Measurements from ENCODE around the gene KLK11. TPM values are rescaled to one million over a fixed set of nuclear protein-coding genes. Genes with fewer than 3 reads are reported as not detected.

KLK11 gene
- total and polyA plus RNA-seq, 4 donors = 0.25 to 0.43 TPM; not detected in 2

DNA sequence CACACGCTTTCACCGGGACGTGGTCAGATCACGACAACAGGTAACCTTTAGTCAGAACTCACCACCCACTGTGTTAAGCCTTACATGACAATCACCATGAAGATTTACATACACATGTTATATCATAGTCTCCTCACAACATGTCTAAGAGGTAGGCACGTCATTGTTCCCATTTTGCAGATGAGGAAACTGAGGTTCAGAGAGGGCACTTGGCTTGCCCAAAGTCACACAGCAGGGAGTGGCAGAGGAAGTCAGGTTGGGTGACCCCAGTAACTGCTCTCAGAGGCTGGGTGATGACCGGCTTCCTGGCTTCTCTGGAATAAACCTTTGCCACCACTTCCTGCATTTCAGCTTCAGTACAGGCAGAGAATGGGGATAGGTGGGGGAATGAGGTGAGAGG, 12.2 kb downstream of the KLK11 start:
- Histone ChIP-seq H3K9me3 (ENCODE audit: control insufficient read depth, low read length) (no peaks in the 10 kb centered on the region), H3K27ac (ENCODE audit: low read depth in 1 of 2, low read length in 2 of 2) (no peak overlapping the region), H3K4me1 (ENCODE audit: control insufficient read depth in 1 of 2, insufficient read depth in 2 of 2, low read length in 2 of 2) (no peaks in the 10 kb centered on the region), H3K36me3 (ENCODE audit: control insufficient read depth in 1 of 2, insufficient read depth in 2 of 2, low read length in 1 of 2) (no peaks in the 10 kb centered on the region), H3K4me3 (ENCODE audit: low read length in 2 of 2) (no peak overlapping the region), H3K27me3 (ENCODE audit: control insufficient read depth in 1 of 2, insufficient read depth in 2 of 2, low read length in 1 of 2) (no peaks in the 10 kb centered on the region)
- DNase-seq (no peak), ATAC-seq (ENCODE audit: low FRiP score) (no peak)
- intact Hi-C loops (cut with DNase I) = no loop called here
- WGBS, 2 donors = 90 to 91% methylated on average over 6 of the region's 6 CpGs

DNA sequence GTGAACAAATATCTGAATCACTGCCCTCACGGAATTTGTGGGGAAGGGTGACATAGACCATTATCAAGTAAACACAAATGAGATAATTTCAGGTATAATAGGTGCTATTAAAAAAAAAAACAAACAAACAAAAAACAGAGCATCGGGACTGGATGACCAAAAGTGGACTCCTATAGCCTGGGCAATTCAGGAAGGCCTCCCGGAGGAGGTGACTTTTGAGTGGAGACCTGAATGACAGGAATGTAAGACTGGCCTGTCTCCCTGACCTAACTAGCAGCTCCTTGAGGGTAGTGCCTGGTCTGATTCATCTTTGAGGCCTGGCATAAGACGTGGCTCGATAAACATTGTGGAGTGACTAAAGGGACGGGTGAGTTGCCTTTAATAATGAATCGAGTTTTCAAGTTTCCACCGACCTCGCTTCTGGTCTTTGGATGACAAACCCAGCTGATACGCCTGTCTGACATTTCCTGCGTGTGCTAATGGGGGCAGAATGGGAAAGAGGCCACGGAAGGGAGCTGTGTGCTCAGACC, 13.7 kb downstream of the KLK11 start:
- DNase-seq = peak in 1 of 2 donors; percentile 14
- no peak for ATAC-seq (ENCODE audit: low FRiP score)
- Histone ChIP-seq H3K4me3 (ENCODE audit: low read length in 2 of 2) (no peak overlapping the region), H3K27ac (ENCODE audit: low read depth in 1 of 2, low read length in 2 of 2) (no peak overlapping the region), H3K4me1 (ENCODE audit: control insufficient read depth in 1 of 2, insufficient read depth in 2 of 2, low read length in 2 of 2) (no peaks in the 10 kb centered on the region), H3K9me3 (ENCODE audit: control insufficient read depth, low read length) (no peaks in the 10 kb centered on the region), H3K27me3 (ENCODE audit: control insufficient read depth in 1 of 2, insufficient read depth in 2 of 2, low read length in 1 of 2) (no peaks in the 10 kb centered on the region), H3K36me3 (ENCODE audit: control insufficient read depth in 1 of 2, insufficient read depth in 2 of 2, low read length in 1 of 2) (no peaks in the 10 kb centered on the region)
- 63 to 68% methylated on average over 12 of the region's 12 CpGs for WGBS, 2 donors
- intact Hi-C loops (cut with DNase I) = no loop called here

DNA sequence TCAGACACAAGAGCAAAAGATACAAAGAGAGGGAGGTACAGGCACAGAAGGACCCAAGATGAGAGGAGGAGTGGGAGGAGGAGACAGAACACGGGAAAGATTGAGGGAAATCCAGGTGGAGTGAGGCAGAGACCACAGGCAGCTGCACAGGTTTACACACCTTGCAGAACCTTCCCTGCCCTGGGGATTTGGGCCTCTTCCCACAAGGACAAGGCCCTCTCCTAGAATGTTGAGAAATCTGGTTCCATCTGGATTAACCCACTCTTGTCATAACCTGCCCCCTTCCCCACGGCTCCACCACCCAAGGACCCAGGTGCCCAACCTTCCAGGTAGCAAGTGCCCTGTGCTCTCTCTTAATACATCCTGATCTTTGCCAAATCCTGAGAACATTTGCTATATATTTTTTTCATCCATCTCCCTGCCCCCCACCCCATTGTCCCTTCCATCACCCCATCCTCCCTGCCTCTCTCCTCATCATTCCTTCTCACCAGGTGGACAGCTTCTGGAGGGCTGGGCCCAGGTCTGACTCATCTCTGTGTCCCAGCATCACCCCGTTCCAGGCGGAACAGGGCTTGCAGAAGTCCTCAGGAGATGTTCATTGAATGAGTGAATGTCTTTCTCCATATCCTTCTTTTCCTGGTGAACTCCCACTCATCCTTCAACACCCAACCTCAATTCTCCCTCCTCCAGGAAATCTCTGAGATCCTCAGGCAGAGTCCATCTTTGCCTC, 16.2 kb downstream of the KLK11 start:
- ATAC-seq (ENCODE audit: low FRiP score) (no peak), DNase-seq (peak in 1 of 2 donors; percentile 53)
- Histone ChIP-seq H3K4me1 (ENCODE audit: control insufficient read depth in 1 of 2, insufficient read depth in 2 of 2, low read length in 2 of 2) (no peaks in the 10 kb centered on the region), H3K27me3 (ENCODE audit: control insufficient read depth in 1 of 2, insufficient read depth in 2 of 2, low read length in 1 of 2) (no peaks in the 10 kb centered on the region), H3K36me3 (ENCODE audit: control insufficient read depth in 1 of 2, insufficient read depth in 2 of 2, low read length in 1 of 2) (no peaks in the 10 kb centered on the region), H3K27ac (ENCODE audit: low read depth in 1 of 2, low read length in 2 of 2) (no peak overlapping the region), H3K4me3 (ENCODE audit: low read length in 2 of 2) (no peak overlapping the region), H3K9me3 (ENCODE audit: control insufficient read depth, low read length) (no peaks in the 10 kb centered on the region)
- intact Hi-C loops (cut with DNase I) = no loop called here
- 72 to 76% methylated on average over 4 of the region's 4 CpGs for WGBS, 2 donors

GRCh38 chr19:51009061-51009891, 17.1 kb downstream of the KLK11 start:
- Histone ChIP-seq H3K27ac (ENCODE audit: low read depth in 1 of 2, low read length in 2 of 2) (no peak overlapping the region), H3K27me3 (ENCODE audit: control insufficient read depth in 1 of 2, insufficient read depth in 2 of 2, low read length in 1 of 2) (no peaks in the 10 kb centered on the region), H3K4me1 (ENCODE audit: control insufficient read depth in 1 of 2, insufficient read depth in 2 of 2, low read length in 2 of 2) (no peaks in the 10 kb centered on the region), H3K36me3 (ENCODE audit: control insufficient read depth in 1 of 2, insufficient read depth in 2 of 2, low read length in 1 of 2) (no peaks in the 10 kb centered on the region), H3K9me3 (ENCODE audit: control insufficient read depth, low read length) (no peaks in the 10 kb centered on the region), H3K4me3 (ENCODE audit: low read length in 2 of 2) (no peak overlapping the region)
- DNase-seq (peak in 1 of 2 donors; percentile 35), ATAC-seq (ENCODE audit: low FRiP score) (no peak)
- intact Hi-C loops (cut with DNase I) = no loop called here
- WGBS, 2 donors = 69 to 71% methylated on average over 18 to 19 of the region's 19 CpGs

GRCh38 chr19:51007488-51007887, 18.9 kb downstream of the KLK11 start:
- ATAC-seq (ENCODE audit: low FRiP score) (no peak), DNase-seq (no peak)
- no peaks in the 10 kb centered on the region for H3K36me3 ChIP-seq (ENCODE audit: control insufficient read depth in 1 of 2, insufficient read depth in 2 of 2, low read length in 1 of 2)
- H3K4me1 ChIP-seq (ENCODE audit: control insufficient read depth in 1 of 2, insufficient read depth in 2 of 2, low read length in 2 of 2) = no peaks in the 10 kb centered on the region
- no peak overlapping the region for H3K4me3 ChIP-seq (ENCODE audit: low read length in 2 of 2)
- intact Hi-C loops (cut with DNase I) = no loop called here
- WGBS, 2 donors = 81 to 82% methylated on average over 3 of the region's 3 CpGs
- H3K27me3 ChIP-seq (ENCODE audit: control insufficient read depth in 1 of 2, insufficient read depth in 2 of 2, low read length in 1 of 2) = no peaks in the 10 kb centered on the region
- H3K27ac ChIP-seq (ENCODE audit: low read depth in 1 of 2, low read length in 2 of 2) = no peak overlapping the region
- H3K9me3 ChIP-seq (ENCODE audit: control insufficient read depth, low read length) = no peaks in the 10 kb centered on the region

DNA sequence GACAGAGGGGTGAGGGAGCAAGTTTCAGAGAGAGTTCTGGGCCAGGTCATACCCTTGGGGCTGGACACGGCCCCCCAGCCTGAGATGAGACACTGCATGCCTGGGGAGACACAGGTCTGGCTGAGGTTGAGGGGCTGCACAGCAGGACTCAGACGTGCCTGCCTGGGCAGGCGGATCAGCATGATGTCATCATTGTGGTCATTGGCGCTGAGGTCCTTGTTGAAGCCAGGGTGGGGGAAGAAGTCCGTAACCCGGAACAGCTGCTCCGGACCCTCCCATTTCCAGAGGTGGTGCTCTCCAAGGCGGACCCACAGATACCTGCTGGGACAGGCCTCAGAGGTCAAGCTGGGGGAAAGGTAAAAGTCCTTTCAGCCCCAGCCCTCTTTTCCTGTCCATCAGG, 20.0 kb downstream of the KLK11 start:
- intact Hi-C loops (cut with DNase I) = no loop called here
- peak in 1 of 2 donors; percentile 48 for DNase-seq
- WGBS, 2 donors = 46 to 51% methylated on average over 8 of the region's 8 CpGs

GRCh38 chr19:51005248-51005647, 21.2 kb downstream of the KLK11 start:
- H3K36me3 ChIP-seq (ENCODE audit: control insufficient read depth in 1 of 2, insufficient read depth in 2 of 2, low read length in 1 of 2) = no peaks in the 10 kb centered on the region
- ATAC-seq (ENCODE audit: low FRiP score) = no peak
- 85 to 92% methylated on average over 1 of the region's 1 CpG for WGBS, 2 donors

More for the DNA sequence above, 20.0 kb downstream of the KLK11 start:
- ATAC-seq (ENCODE audit: low FRiP score) = no peak
- Histone ChIP-seq H3K9me3 (ENCODE audit: control insufficient read depth, low read length) (no peaks in the 10 kb centered on the region), H3K36me3 (ENCODE audit: control insufficient read depth in 1 of 2, insufficient read depth in 2 of 2, low read length in 1 of 2) (no peaks in the 10 kb centered on the region), H3K27me3 (ENCODE audit: control insufficient read depth in 1 of 2, insufficient read depth in 2 of 2, low read length in 1 of 2) (no peaks in the 10 kb centered on the region), H3K27ac (ENCODE audit: low read depth in 1 of 2, low read length in 2 of 2) (no peak overlapping the region), H3K4me1 (ENCODE audit: control insufficient read depth in 1 of 2, insufficient read depth in 2 of 2, low read length in 2 of 2) (no peaks in the 10 kb centered on the region), H3K4me3 (ENCODE audit: low read length in 2 of 2) (no peak overlapping the region)

DNA sequence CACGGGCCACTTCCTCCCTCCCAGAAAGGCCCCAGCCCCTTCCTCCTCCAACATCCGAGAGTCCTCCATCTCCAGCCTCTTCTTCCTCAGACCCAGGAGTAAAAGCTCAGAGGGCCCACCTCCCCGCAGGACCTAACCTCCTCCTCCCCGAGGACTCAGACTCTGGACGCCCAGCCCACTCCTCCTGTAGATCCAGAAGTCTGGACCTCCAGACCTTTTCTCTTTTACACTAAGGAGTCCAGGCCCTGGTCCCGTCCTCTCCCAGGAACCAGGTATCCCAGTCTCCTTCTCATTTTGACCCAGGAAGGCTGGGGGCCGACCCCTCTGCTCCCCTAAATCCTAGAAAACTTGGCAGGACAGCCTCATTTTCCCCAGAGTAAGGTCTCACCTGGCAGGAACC, 23.1 kb downstream of the KLK11 start:
- H3K27me3 ChIP-seq (ENCODE audit: control insufficient read depth in 1 of 2, insufficient read depth in 2 of 2, low read length in 1 of 2) = peaks cover 0 to 2% of the 10 kb centered on the region in 2 donors
- DNase-seq = no peak

More at GRCh38 chr19:51005248-51005647, 21.2 kb downstream of the KLK11 start:
- Histone ChIP-seq H3K4me1 (ENCODE audit: control insufficient read depth in 1 of 2, insufficient read depth in 2 of 2, low read length in 2 of 2) (no peaks in the 10 kb centered on the region), H3K4me3 (ENCODE audit: low read length in 2 of 2) (no peak overlapping the region), H3K9me3 (ENCODE audit: control insufficient read depth, low read length) (no peaks in the 10 kb centered on the region), H3K27me3 (ENCODE audit: control insufficient read depth in 1 of 2, insufficient read depth in 2 of 2, low read length in 1 of 2) (peaks cover 0 to 2% of the 10 kb centered on the region in 2 donors), H3K27ac (ENCODE audit: low read depth in 1 of 2, low read length in 2 of 2) (no peak overlapping the region)
- intact Hi-C loops (cut with DNase I) = no loop called here
- DNase-seq = no peak

More for the DNA sequence above, 23.1 kb downstream of the KLK11 start:
- Histone ChIP-seq H3K36me3 (ENCODE audit: control insufficient read depth in 1 of 2, insufficient read depth in 2 of 2, low read length in 1 of 2) (no peaks in the 10 kb centered on the region), H3K27ac (ENCODE audit: low read depth in 1 of 2, low read length in 2 of 2) (no peak overlapping the region), H3K9me3 (ENCODE audit: control insufficient read depth, low read length) (no peaks in the 10 kb centered on the region), H3K4me1 (ENCODE audit: control insufficient read depth in 1 of 2, insufficient read depth in 2 of 2, low read length in 2 of 2) (no peaks in the 10 kb centered on the region), H3K4me3 (ENCODE audit: low read length in 2 of 2) (no peak overlapping the region)
- intact Hi-C loops (cut with DNase I) = no loop called here
- ATAC-seq (ENCODE audit: low FRiP score) = no peak
- 77 to 85% methylated on average over 5 to 7 of the region's 7 CpGs for WGBS, 2 donors

Measured in aorta (tissue), 5 donors.